Psoas muscle (tissue), 8 donors: ENCODE measurements around the gene HBEGF. TPM values are rescaled to one million over a fixed set of nuclear protein-coding genes. Genes with fewer than 3 reads are reported as not detected.
A peak's percentile ranks its signal among the peaks of the same experiment; 100 is the strongest.

ENCODE experiments used
- ATAC-seq, 4 donors: fragments of 200-7000 bp; cut with Tn5 transposase; one replicate each; pipeline ENCODE4 v1.9.1; 2020; ENCODE audit warnings: moderate library complexity in 3 of 4, mild to moderate bottlenecking in 2 of 4
- DNase-seq, 2 donors: peaks; one replicate each; pipeline ENCODE4 v3.0.0-alpha.2; 2020
- H3K27ac ChIP-seq: fragments of 200-600 bp; one replicate; pipeline ENCODE4 v1.8.0; 2022
- H3K27me3 ChIP-seq, 3 donors: fragments of 200-600 bp in 1 of 3; one replicate each; pipeline versions ENCODE4 v1.6.1 to v1.8.0; 2013 to 2022; ENCODE audit warnings: low read length in 2 of 3, mild to moderate bottlenecking in 2 of 3, moderate library complexity in 1 of 3; ENCODE audit not compliant: insufficient read depth in 3 of 3
- H3K36me3 ChIP-seq, 2 donors: fragments of 200-600 bp in 1 of 2; one replicate each; pipeline versions ENCODE4 v1.6.1 to v1.8.0; 2013 to 2022; ENCODE audit warnings: low read depth in 1 of 2, mild to moderate bottlenecking in 1 of 2, moderate library complexity in 1 of 2; ENCODE audit not compliant: insufficient read depth in 1 of 2
- H3K4me1 ChIP-seq: fragments of 200-600 bp; one replicate; pipeline ENCODE4 v1.8.0; 2022
- H3K4me3 ChIP-seq: fragments of 200-600 bp; one replicate; pipeline ENCODE4 v1.8.0; 2022; ENCODE audit warnings: mild to moderate bottlenecking
- H3K9me3 ChIP-seq: fragments of 200-600 bp; one replicate; pipeline ENCODE4 v1.8.0; 2022
- WGBS, 3 donors: extraction: QIAGEN DNeasy Blood & Tissue Kit; methylation state at CpG; one replicate each; pipeline versions ENCODE4 v1.1.6 to v1.1.7; 2013; 5-methylcytosine and 5-hydroxymethylcytosine counted together
- intact Hi-C, 2 donors: fragments of 100-400 bp; cut with DNase I; formaldehyde crosslinking; loops; one replicate each; pipeline versions ENCODE4 v1.11.0 to v1.14.2; 2022
- polyA plus RNA-seq, 3 donors: library from polyadenylated mRNA; stranded (reverse); fragments of 200-250 nt; gene quantifications; one replicate each; pipeline ENCODE4 v1.2.3, GENCODE V29; 2013
- total RNA-seq, 4 donors: library from RNA; stranded (reverse); fragmentation: NEBNext Ultra II Directional in 2 of 4; extraction: Animal tissue kit (Norgen Biotek cat#: 25700) in 2 of 4; gene quantifications; one replicate each; pipeline versions ENCODE4 v1.2.1 to v1.2.4, GENCODE V29; 2021 to 2023
- TF ChIP-seq, protein P1 (sequence below): fragments of 200-600 bp; IDR thresholded peaks from one replicate; pipeline ENCODE4 v1.8.0; 2022; ENCODE audit warnings: antibody characterized with exemption
- donor health status: healthy with polysubstance abuse.
- donor health status: DM: no; HTN: no; CAD: no; lungs with moderate emphysema.
- donor health status: Bipolar disorder and iron deficiency.
- donor health status: healthy.
- donor health status: DM: yes; HTN: yes; CAD: no.
- donor health status: DM: no; HTN: no; CAD: no.
- donor health status: DM: no; HTN: no; CAD: no.
- donor health status: DM: yes; HTN: yes; CAD: no.

The HBEGF gene
- total and polyA plus RNA-seq, 7 donors: 14.5 to 60.8 (median 33.5) TPM

DNA sequence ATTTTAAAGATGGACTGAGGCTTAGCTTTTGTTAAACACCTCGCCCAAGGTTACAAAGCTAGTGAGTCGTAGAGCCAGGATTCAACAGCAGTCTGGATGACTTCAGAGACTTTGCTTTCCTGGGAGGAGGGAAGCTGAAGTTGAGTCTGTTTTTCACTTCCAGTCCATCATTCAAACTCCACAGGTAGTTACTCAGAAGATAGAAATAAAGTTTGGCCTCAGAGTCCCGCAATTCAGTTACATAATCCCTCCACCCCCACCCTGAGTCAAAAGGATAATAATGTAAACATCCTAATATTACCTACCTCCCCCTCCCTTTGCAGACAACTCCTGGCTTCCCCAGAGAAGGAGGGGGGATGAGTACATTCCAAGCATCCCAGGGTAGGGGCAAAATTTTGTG lies 8.1 kb downstream of the HBEGF start:
- 38 to 53% (median 53%) methylated on average over 3 of the region's 3 CpGs for WGBS, 3 donors
- H3K4me1 ChIP-seq: peaks cover 81% of the 10 kb centered on the region

DNA sequence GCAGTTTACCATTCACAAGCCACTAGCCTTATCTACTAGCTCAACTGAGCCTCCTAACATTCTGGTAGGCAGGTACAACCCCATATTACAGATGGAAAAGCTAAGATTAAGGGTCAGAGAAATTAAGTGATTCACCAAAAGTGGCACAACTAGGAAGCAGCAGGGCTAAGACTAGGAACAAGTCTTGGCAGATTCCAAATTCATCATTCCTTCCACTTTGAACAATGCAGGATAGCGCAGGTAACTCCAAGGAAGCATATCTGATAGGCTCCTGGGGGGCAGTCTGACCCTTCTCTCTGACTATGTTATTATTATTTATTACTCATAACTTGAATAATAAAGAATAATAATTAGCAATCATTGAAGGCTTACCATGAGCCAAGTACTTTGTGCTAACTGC lies 8.5 kb downstream of the HBEGF start:
- Histone ChIP-seq H3K27ac (peak overlapping the region; percentile 94), H3K36me3 (peaks cover 0 to 38% of the 10 kb centered on the region in 2 donors), H3K27me3 (no peaks in the 10 kb centered on the region), H3K9me3 (no peaks in the 10 kb centered on the region), H3K4me3 (no peak overlapping the region), H3K4me1 (peaks cover 78% of the 10 kb centered on the region)
- TF ChIP-seq, protein P1, sequence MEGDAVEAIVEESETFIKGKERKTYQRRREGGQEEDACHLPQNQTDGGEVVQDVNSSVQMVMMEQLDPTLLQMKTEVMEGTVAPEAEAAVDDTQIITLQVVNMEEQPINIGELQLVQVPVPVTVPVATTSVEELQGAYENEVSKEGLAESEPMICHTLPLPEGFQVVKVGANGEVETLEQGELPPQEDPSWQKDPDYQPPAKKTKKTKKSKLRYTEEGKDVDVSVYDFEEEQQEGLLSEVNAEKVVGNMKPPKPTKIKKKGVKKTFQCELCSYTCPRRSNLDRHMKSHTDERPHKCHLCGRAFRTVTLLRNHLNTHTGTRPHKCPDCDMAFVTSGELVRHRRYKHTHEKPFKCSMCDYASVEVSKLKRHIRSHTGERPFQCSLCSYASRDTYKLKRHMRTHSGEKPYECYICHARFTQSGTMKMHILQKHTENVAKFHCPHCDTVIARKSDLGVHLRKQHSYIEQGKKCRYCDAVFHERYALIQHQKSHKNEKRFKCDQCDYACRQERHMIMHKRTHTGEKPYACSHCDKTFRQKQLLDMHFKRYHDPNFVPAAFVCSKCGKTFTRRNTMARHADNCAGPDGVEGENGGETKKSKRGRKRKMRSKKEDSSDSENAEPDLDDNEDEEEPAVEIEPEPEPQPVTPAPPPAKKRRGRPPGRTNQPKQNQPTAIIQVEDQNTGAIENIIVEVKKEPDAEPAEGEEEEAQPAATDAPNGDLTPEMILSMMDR: no peak
- intact Hi-C loops: loop anchor here (5.0 kb wide), 2 partner anchors 36 to 41 kb away; partner anchors contain the start of gene PFDN1 (in 1 of the 2)
- DNase-seq (no peak), ATAC-seq (no peak)
- WGBS, 3 donors: 93 to 100% (median 100%) methylated on average over 1 of the region's 1 CpG

More for the DNA sequence above, 8.1 kb downstream of the HBEGF start:
- Histone ChIP-seq H3K36me3 (peaks cover 0 to 37% of the 10 kb centered on the region in 2 donors), H3K4me3 (no peak overlapping the region), H3K9me3 (no peaks in the 10 kb centered on the region), H3K27me3 (no peaks in the 10 kb centered on the region), H3K27ac (peak overlapping the region; percentile 94)
- TF ChIP-seq, protein P1: no peak
- DNase-seq (no peak), ATAC-seq (peak; percentile 52 to 66 (median 58))
- intact Hi-C loops: loop anchor here (5.0 kb wide), 2 partner anchors 36 to 41 kb away; partner anchors contain the start of gene PFDN1 (in 1 of the 2)

GRCh38 chr5:140336388-140336787 lies 10.0 kb downstream of the HBEGF start:
- TF ChIP-seq, protein P1: no peak
- intact Hi-C loops: loop anchor here (5.0 kb wide), 2 partner anchors 34 to 39 kb away; partner anchors contain the start of gene PFDN1 (in 1 of the 2)
- H3K9me3 ChIP-seq: no peaks in the 10 kb centered on the region
- H3K4me3 ChIP-seq: no peak overlapping the region
- DNase-seq (no peak), ATAC-seq (peak in 3 of 4 donors; percentile 14 to 43 (median 16))
- H3K27ac ChIP-seq: peak overlapping the region; percentile 94
- 10 to 15% (median 12%) methylated on average over 5 of the region's 5 CpGs for WGBS, 3 donors
- no peaks in the 10 kb centered on the region for H3K27me3 ChIP-seq
- H3K4me1 ChIP-seq: peaks cover 63% of the 10 kb centered on the region
- peaks cover 3 to 41% of the 10 kb centered on the region in 2 donors for H3K36me3 ChIP-seq

GRCh38 chr5:140331638-140332037 lies 14.8 kb downstream of the HBEGF start:
- peaks cover 21% of the 10 kb centered on the region for H3K4me1 ChIP-seq

More at GRCh38 chr5:140331638-140332037, 14.8 kb downstream of the HBEGF start:
- Histone ChIP-seq H3K27ac (no peak overlapping the region), H3K27me3 (no peaks in the 10 kb centered on the region), H3K9me3 (no peaks in the 10 kb centered on the region), H3K36me3 (peaks cover 3 to 34% of the 10 kb centered on the region in 2 donors), H3K4me3 (no peak overlapping the region)
- intact Hi-C loops: no loop called here
- ATAC-seq (no peak), DNase-seq (no peak)
- TF ChIP-seq, protein P1: no peak
- WGBS, 3 donors: 69 to 89% (median 78%) methylated on average over 1 of the region's 1 CpG
